HG03432 (cell line): ENCODE data around the gene MAP3K14.

ENCODE experiments used
- ATAC-seq: cut with Tn5 transposase; IDR thresholded peaks from one replicate; pipeline ENCODE4 v1.9.1; 2021; ENCODE audit warnings: mild to moderate bottlenecking, moderate library complexity; ENCODE audit not compliant: unreplicated experiment

MAP3K14 gene

GRCh38 chr17:45284176-45285140 lies 32.4 kb downstream of the MAP3K14 start:
- no peak for ATAC-seq

- ATAC-seq, result no peak
Observed at GRCh38 chr17:45283711-45284110, 33.1 kb downstream of the MAP3K14 start.

- ATAC-seq, result no peak
Observed at GRCh38 chr17:45282683-45283644, 33.9 kb downstream of the MAP3K14 start.

GRCh38 chr17:45279898-45280297 lies 36.9 kb downstream of the MAP3K14 start:
- no peak for ATAC-seq

- ATAC-seq, result no peak
Observed at GRCh38 chr17:45277992-45278391, 38.8 kb downstream of the MAP3K14 start.

GRCh38 chr17:45277216-45277849 lies 39.5 kb downstream of the MAP3K14 start:
- ATAC-seq, result no peak

GRCh38 chr17:45276031-45276430 lies 40.8 kb downstream of the MAP3K14 start:
- no peak for ATAC-seq

- ATAC-seq, result no peak
Observed at GRCh38 chr17:45274033-45274432, 42.8 kb downstream of the MAP3K14 start.

GRCh38 chr17:45273551-45273957 lies 43.3 kb downstream of the MAP3K14 start:
- ATAC-seq, result no peak

- no peak for ATAC-seq
Observed at GRCh38 chr17:45271603-45272002, 45.2 kb downstream of the MAP3K14 start.

- no peak for ATAC-seq
Observed at GRCh38 chr17:45270828-45271418, 45.9 kb downstream of the MAP3K14 start.

- ATAC-seq, result no peak
Observed at GRCh38 chr17:45269912-45270311, 46.9 kb downstream of the MAP3K14 start.

GRCh38 chr17:45267436-45268055 lies 49.3 kb downstream of the MAP3K14 start:
- ATAC-seq, result no peak

- ATAC-seq, result no peak
Observed at GRCh38 chr17:45266372-45266926, 50.4 kb downstream of the MAP3K14 start.

- no peak for ATAC-seq
Observed at GRCh38 chr17:45265821-45266220, 51.0 kb downstream of the MAP3K14 start.

- ATAC-seq, result no peak
Observed at GRCh38 chr17:45264988-45265387, 51.8 kb downstream of the MAP3K14 start.

- ATAC-seq, result no peak
Observed at GRCh38 chr17:45264430-45264829, 52.4 kb downstream of the MAP3K14 start.

- ATAC-seq, result no peak
Observed at GRCh38 chr17:45263477-45263860, 53.4 kb downstream of the MAP3K14 start.

- no peak for ATAC-seq
Observed at GRCh38 chr17:45262516-45263476, 54.0 kb downstream of the MAP3K14 start.
